Activated naive CD4-positive, alpha-beta T cell treated with anti-CD3 and anti-CD28 coated beads, Interleukin-2, amount 50 U/mL, for 16 hours (primary cell): ENCODE results near the gene C1orf74.

Source experiments
- DNase-seq: peaks from one replicate; pipeline ENCODE4 v3.0.0-alpha.2; 2020

The C1orf74 gene

GRCh38 chr1:209784265-209785169, at the start of gene C1orf74:
Gene C1orf74 (minus strand): TSS chr1:209784559. CDS start chr1:209783634, 925 bp downstream.
- DNase-seq = peak; percentile 98

- DNase-seq = no peak
Observed at GRCh38 chr1:209831615-209832014, 47.3 kb upstream of the C1orf74 start.

- no peak for DNase-seq
Observed at GRCh38 chr1:209830722-209831121, 46.4 kb upstream of the C1orf74 start.

- no peak for DNase-seq
Observed at GRCh38 chr1:209829716-209830115, 45.4 kb upstream of the C1orf74 start.

- peak; percentile 92 for DNase-seq
Observed at GRCh38 chr1:209827384-209828262, 43.3 kb upstream of the C1orf74 start, which contains the start of gene UTP25. Gene UTP25 (plus strand): TSS chr1:209827972. CDS start chr1:209828064, 92 bp downstream.

GRCh38 chr1:209825591-209826434, 41.5 kb upstream of the C1orf74 start:
- no peak for DNase-seq

GRCh38 chr1:209823143-209824041, 39.0 kb upstream of the C1orf74 start:
- DNase-seq = no peak

GRCh38 chr1:209822706-209823105, 38.3 kb upstream of the C1orf74 start:
- DNase-seq = no peak

GRCh38 chr1:209820986-209821385, 36.6 kb upstream of the C1orf74 start:
- no peak for DNase-seq

- no peak for DNase-seq
Observed at GRCh38 chr1:209819058-209819457, 34.7 kb upstream of the C1orf74 start.

- no peak for DNase-seq
Observed at GRCh38 chr1:209817691-209818090, 33.3 kb upstream of the C1orf74 start.

- no peak for DNase-seq
Observed at GRCh38 chr1:209816923-209817322, 32.6 kb upstream of the C1orf74 start.

- no peak for DNase-seq
Observed at GRCh38 chr1:209815931-209816341, 31.6 kb upstream of the C1orf74 start.

- no peak for DNase-seq
Observed at GRCh38 chr1:209815490-209815889, 31.1 kb upstream of the C1orf74 start.

GRCh38 chr1:209813902-209814301, 29.5 kb upstream of the C1orf74 start:
- DNase-seq = no peak

GRCh38 chr1:209810783-209811182, 26.4 kb upstream of the C1orf74 start:
- no peak for DNase-seq

- no peak for DNase-seq
Observed at GRCh38 chr1:209809611-209810010, 25.3 kb upstream of the C1orf74 start.

- no peak for DNase-seq
Observed at GRCh38 chr1:209808059-209808581, 23.8 kb upstream of the C1orf74 start.

- no peak for DNase-seq
Observed at GRCh38 chr1:209807509-209807908, 23.1 kb upstream of the C1orf74 start.

GRCh38 chr1:209805875-209806760, 21.8 kb upstream of the C1orf74 start, which contains the start of gene IRF6:
Gene IRF6 (minus strand): TSS chr1:209806142. CDS start chr1:209801413, 4,729 bp downstream.
- peak; percentile 67 for DNase-seq
